Mesenchymal stem cell (in vitro differentiated cells and primary cell): ENCODE data around the gene AKT3.

Source experiments
- DNase-seq: peaks from one replicate; pipeline ENCODE4 v3.0.0-alpha.2; 2013
- H2AFZ ChIP-seq: one replicate; pipeline ENCODE4 v1.6.1; 2013; ENCODE audit warnings: low read depth, mild to moderate bottlenecking, control low read depth, inconsistent platforms, low read length, moderate library complexity
- H2AK5ac ChIP-seq: 2 replicates; pipeline ENCODE4 v1.6.1; 2013; ENCODE audit warnings: low read length, moderate library complexity, mild to moderate bottlenecking, inconsistent platforms; ENCODE audit not compliant: severe bottlenecking
- H2BK120ac ChIP-seq: one replicate; pipeline ENCODE4 v1.6.1; 2013; ENCODE audit warnings: low read depth, mild to moderate bottlenecking, inconsistent platforms, low read length, moderate library complexity
- H2BK12ac ChIP-seq, 2 experiments: one replicate each; pipeline ENCODE4 v1.6.1; 2013; ENCODE audit warnings: inconsistent platforms in 2 of 2, low read length in 2 of 2, mild to moderate bottlenecking in 2 of 2, moderate library complexity in 2 of 2, control low read depth in 1 of 2
- H2BK15ac ChIP-seq: one replicate; pipeline ENCODE4 v1.6.1; 2013; ENCODE audit warnings: mild to moderate bottlenecking, low read depth, inconsistent platforms; ENCODE audit not compliant: poor library complexity, severe bottlenecking
- H2BK5ac ChIP-seq: 2 replicates; pipeline ENCODE4 v1.6.1; 2013; ENCODE audit warnings: low read depth, mild to moderate bottlenecking, low read length, control low read depth, inconsistent platforms; ENCODE audit not compliant: poor library complexity, severe bottlenecking
- H3K14ac ChIP-seq, 2 experiments: one replicate each; pipeline ENCODE4 v1.6.1; 2013; ENCODE audit warnings: inconsistent platforms in 2 of 2, low read length in 2 of 2, control low read depth in 1 of 2, mild to moderate bottlenecking in 1 of 2, moderate library complexity in 1 of 2
- H3K18ac ChIP-seq, 2 experiments: one replicate each; pipeline ENCODE4 v1.6.1; 2013; ENCODE audit warnings: inconsistent platforms in 2 of 2, low read length in 2 of 2, control low read depth in 1 of 2, low read depth in 1 of 2, mild to moderate bottlenecking in 1 of 2
- H3K23ac ChIP-seq, 2 experiments: one replicate each; pipeline ENCODE4 v1.6.1; 2013; ENCODE audit warnings: inconsistent platforms in 2 of 2, low read length in 2 of 2, mild to moderate bottlenecking in 2 of 2, moderate library complexity in 2 of 2, control low read depth in 1 of 2
- H3K27ac ChIP-seq: 2 replicates; pipeline ENCODE4 v1.5.1; 2013; ENCODE audit warnings: mild to moderate bottlenecking, moderate library complexity, low read length, control low read depth, inconsistent platforms; ENCODE audit not compliant: poor library complexity, severe bottlenecking
- H3K27me3 ChIP-seq, 2 experiments: 2 replicates each; pipeline versions ENCODE4 v1.6.1 to v1.7.0; 2013; ENCODE audit warnings: low read length in 2 of 2, mild to moderate bottlenecking in 2 of 2, moderate library complexity in 2 of 2, control low read depth in 1 of 2, inconsistent platforms in 1 of 2; ENCODE audit not compliant: control insufficient read depth in 1 of 2, insufficient read depth in 1 of 2
- H3K36me3 ChIP-seq, 2 experiments: 2 replicates each; pipeline versions ENCODE4 v1.6.1 to v1.7.0; 2013; ENCODE audit warnings: low read length in 2 of 2, control low read depth in 1 of 2, inconsistent platforms in 1 of 2, low read depth in 1 of 2, mild to moderate bottlenecking in 1 of 2; ENCODE audit not compliant: insufficient read depth in 2 of 2, control insufficient read depth in 1 of 2
- H3K4ac ChIP-seq, 2 experiments: one replicate each; pipeline ENCODE4 v1.6.1; 2013; ENCODE audit warnings: inconsistent platforms in 2 of 2, low read length in 2 of 2, mild to moderate bottlenecking in 2 of 2, moderate library complexity in 2 of 2, control low read depth in 1 of 2, low read depth in 1 of 2
- H3K4me1 ChIP-seq: 2 replicates; pipeline ENCODE4 v1.6.1; 2013; ENCODE audit warnings: low read depth, low read length, control low read depth; ENCODE audit not compliant: control insufficient read depth, insufficient read depth
- H3K4me2 ChIP-seq: 2 replicates; pipeline ENCODE4 v1.6.1; 2013; ENCODE audit warnings: low read length, mild to moderate bottlenecking, inconsistent platforms; ENCODE audit not compliant: poor library complexity, severe bottlenecking
- H3K4me3 ChIP-seq, 2 experiments: 2 replicates each; pipeline versions ENCODE4 v1.5.1 to v1.7.0; 2013; ENCODE audit warnings: low read length in 2 of 2, mild to moderate bottlenecking in 2 of 2, control low read depth in 1 of 2, low read depth in 1 of 2; ENCODE audit not compliant: insufficient read depth in 1 of 2
- H3K79me1 ChIP-seq: replicated peaks from 2 replicates; pipeline ENCODE4 v1.6.1; 2013; ENCODE audit warnings: mild to moderate bottlenecking, control low read depth, low read length, inconsistent platforms; ENCODE audit not compliant: poor library complexity, severe bottlenecking
- H3K9ac ChIP-seq: 2 replicates; pipeline ENCODE4 v1.7.0; 2013; ENCODE audit warnings: mild to moderate bottlenecking, low read length, moderate library complexity
- H3K9me3 ChIP-seq: 2 replicates; pipeline ENCODE4 v1.7.0; 2013; ENCODE audit warnings: mild to moderate bottlenecking, low read length; ENCODE audit not compliant: control insufficient read depth
- H4K8ac ChIP-seq: one replicate; pipeline ENCODE4 v1.6.1; 2013; ENCODE audit warnings: inconsistent platforms, mild to moderate bottlenecking, low read length, moderate library complexity
- H4K91ac ChIP-seq: one replicate; pipeline ENCODE4 v1.6.1; 2013; ENCODE audit warnings: mild to moderate bottlenecking, low read length, inconsistent platforms
- WGBS: methylation state at CpG from one replicate; pipeline ENCODE4 v1.1.7; 2013; ENCODE audit warnings: mixed read lengths; 5-methylcytosine and 5-hydroxymethylcytosine counted together

The AKT3 gene

DNA sequence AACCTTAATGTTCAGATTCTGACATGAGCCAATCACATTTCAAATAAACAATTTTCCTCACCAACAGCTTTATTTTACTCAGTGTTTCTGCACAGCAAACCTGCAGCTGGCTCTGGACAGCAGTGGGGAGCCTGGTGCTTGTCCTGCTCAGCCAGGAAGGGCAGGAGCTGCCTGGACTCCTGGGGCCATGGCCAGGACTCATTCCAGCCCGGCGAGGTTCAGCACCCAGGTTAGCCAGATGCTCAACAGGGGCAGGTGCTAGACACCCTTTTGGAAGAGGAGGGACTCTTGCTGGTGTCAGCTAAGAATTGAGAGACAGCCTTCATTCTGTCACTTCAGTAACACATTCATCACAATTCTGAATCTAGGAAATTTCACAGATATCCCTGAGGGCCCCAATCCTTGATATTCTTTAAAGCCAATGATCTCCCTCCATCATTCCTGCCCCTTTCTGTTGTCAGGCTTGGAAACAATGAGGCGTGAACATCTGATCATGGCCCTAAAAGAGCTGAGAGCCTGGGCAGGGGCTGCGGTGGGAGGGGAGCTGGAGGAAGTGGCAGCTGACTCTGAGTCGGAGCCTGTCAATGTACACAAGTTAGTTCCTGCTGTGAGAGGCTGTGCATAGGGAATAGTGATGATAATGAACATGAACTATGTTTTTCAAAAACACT is 342.9 kb downstream of the AKT3 start:
- Histone ChIP-seq H2BK5ac (no peak overlapping the region), H3K27ac (no peak overlapping the region), H2BK15ac (no peak overlapping the region), H3K9ac (no peak overlapping the region), H3K4me1 (peaks cover 2% of the 10 kb centered on the region), H3K36me3 (peaks cover 27 to 47% of the 10 kb centered on the region in 2 experiments), H2AK5ac (no peak overlapping the region), H3K18ac (no peak overlapping the region), H4K8ac (no peak overlapping the region), H2AFZ (no peak overlapping the region), H2BK12ac (no peak overlapping the region), H3K79me1 (peaks cover 2% of the 10 kb centered on the region), H3K4ac (no peak overlapping the region), H4K91ac (no peak overlapping the region), H2BK120ac (no peak overlapping the region), H3K4me2 (no peak overlapping the region), H3K4me3 (no peak overlapping the region), H3K14ac (no peak overlapping the region), H3K27me3 (no peaks in the 10 kb centered on the region), H3K23ac (no peak overlapping the region), H3K9me3 (no peaks in the 10 kb centered on the region)
- WGBS = 80% methylated on average over 4 of the region's 5 CpGs
- no peak for DNase-seq

DNA sequence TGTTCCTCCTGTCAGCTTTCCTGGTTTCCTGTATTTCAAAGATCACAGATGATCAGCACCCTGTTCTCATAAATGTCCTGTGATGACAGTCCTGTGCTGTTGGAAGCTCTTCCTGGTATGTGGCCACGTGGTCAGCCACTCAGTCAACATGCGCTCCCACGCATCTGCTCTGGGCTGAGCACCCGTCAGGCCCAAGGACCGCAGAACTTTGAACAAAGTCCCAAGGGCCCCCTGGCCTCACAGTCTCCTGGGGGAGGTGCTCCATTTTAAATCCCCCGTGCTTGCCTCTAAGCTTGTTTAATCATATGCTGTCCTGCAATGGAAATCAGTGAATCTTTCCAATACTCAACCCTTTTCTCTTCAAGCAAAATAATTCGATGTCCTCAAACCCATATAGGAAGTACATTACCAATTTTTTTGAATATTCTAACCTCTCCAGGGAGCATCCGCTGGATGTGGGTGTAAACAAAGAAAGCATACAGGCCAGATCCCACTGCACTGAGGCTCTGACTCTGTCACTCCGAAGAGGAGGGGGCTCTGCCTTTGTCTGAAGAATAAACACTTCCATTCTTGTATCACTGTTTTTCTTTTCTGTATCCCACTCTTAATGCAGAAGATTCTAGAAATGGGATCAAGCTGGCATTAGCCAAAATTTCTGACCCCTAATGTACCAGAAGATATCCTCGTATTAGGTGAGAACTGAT is 343.9 kb downstream of the AKT3 start:
- Histone ChIP-seq H2BK12ac (no peak overlapping the region), H3K4me3 (no peak overlapping the region), H4K91ac (no peak overlapping the region), H3K4ac (no peak overlapping the region), H3K36me3 (peaks cover 25 to 38% of the 10 kb centered on the region in 2 experiments), H3K14ac (no peak overlapping the region), H3K79me1 (peaks cover 2% of the 10 kb centered on the region), H2BK120ac (no peak overlapping the region), H4K8ac (no peak overlapping the region), H2AK5ac (no peak overlapping the region), H2BK15ac (no peak overlapping the region), H3K4me2 (no peak overlapping the region), H3K27me3 (no peaks in the 10 kb centered on the region), H2AFZ (no peak overlapping the region), H3K18ac (no peak overlapping the region), H3K4me1 (peaks cover 2% of the 10 kb centered on the region), H3K9ac (no peak overlapping the region), H2BK5ac (no peak overlapping the region), H3K23ac (no peak overlapping the region), H3K9me3 (no peaks in the 10 kb centered on the region), H3K27ac (no peak overlapping the region)
- no peak for DNase-seq
- 93% methylated on average over 10 of the region's 10 CpGs for WGBS

DNA sequence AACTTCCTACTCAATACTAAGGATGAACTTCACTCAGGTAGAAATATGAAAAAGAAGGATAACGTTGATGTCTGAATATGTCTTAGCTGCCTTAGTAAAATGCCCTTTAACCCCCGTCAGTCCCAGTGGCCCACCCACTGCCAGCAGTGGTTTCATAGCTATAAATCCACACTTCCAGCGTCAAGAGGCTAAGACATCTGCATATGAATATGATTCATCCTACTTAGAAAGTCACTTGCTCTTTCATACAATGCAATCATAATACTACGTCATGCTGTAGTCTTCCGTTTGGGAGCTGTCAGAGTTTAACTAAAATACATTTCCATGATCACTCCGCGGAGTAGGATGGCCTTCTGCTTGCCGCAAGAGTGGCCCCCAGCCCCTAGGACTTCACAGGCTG is 346.9 kb downstream of the AKT3 start:
- H2BK15ac ChIP-seq = no peak overlapping the region
- no peak overlapping the region for H2BK12ac ChIP-seq
- no peaks in the 10 kb centered on the region for H3K9me3 ChIP-seq
- H3K79me1 ChIP-seq = peaks cover 1% of the 10 kb centered on the region
- no peak overlapping the region for H2AFZ ChIP-seq
- WGBS = 81% methylated on average over 8 of the region's 8 CpGs
- H4K91ac ChIP-seq = no peak overlapping the region
- no peak overlapping the region for H3K18ac ChIP-seq
- no peak overlapping the region for H2BK120ac ChIP-seq
- H3K27ac ChIP-seq = no peak overlapping the region
- no peak for DNase-seq
- no peak overlapping the region for H2BK5ac ChIP-seq
- H4K8ac ChIP-seq = no peak overlapping the region
- peaks cover 19 to 49% of the 10 kb centered on the region in 2 experiments for H3K36me3 ChIP-seq
- no peak overlapping the region for H3K4me2 ChIP-seq
- H2AK5ac ChIP-seq = no peak overlapping the region
- no peaks in the 10 kb centered on the region for H3K27me3 ChIP-seq
- no peak overlapping the region for H3K14ac ChIP-seq
- H3K4ac ChIP-seq = no peak overlapping the region
- H3K4me3 ChIP-seq = no peak overlapping the region
- H3K23ac ChIP-seq = no peak overlapping the region
- H3K9ac ChIP-seq = no peak overlapping the region
- peaks cover 2% of the 10 kb centered on the region for H3K4me1 ChIP-seq

DNA sequence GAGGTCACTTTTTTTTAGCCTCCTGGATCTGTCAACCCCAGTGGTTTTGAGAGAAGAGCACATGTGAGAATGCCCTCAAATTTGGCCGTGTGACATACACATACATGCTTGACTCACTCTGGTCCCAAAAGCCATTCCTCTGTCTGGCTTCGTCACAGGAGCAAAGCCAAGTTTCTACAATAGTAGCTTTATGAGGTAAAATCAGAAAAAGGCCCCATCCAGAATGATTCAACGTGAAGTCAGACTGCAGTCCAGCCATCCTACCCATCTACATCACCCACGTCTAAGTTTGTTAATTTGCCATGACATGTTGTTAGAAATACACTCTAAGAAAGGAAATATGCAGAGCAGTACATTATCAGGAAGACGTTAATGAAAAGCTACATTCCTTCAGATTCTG is 349.0 kb downstream of the AKT3 start:
- Histone ChIP-seq H2BK12ac (no peak overlapping the region), H3K36me3 (peaks cover 33 to 57% of the 10 kb centered on the region in 2 experiments), H3K9ac (no peak overlapping the region), H2BK15ac (no peak overlapping the region), H2BK5ac (no peak overlapping the region), H3K4me2 (no peak overlapping the region), H2BK120ac (no peak overlapping the region), H3K4ac (no peak overlapping the region), H3K9me3 (no peaks in the 10 kb centered on the region), H3K27me3 (no peaks in the 10 kb centered on the region), H2AK5ac (no peak overlapping the region), H4K8ac (no peak overlapping the region), H3K18ac (no peak overlapping the region), H3K27ac (no peak overlapping the region), H3K4me1 (peaks cover 4% of the 10 kb centered on the region), H2AFZ (no peak overlapping the region), H3K79me1 (peaks cover 10% of the 10 kb centered on the region), H3K23ac (no peak overlapping the region), H4K91ac (no peak overlapping the region), H3K14ac (no peak overlapping the region), H3K4me3 (no peak overlapping the region)
- WGBS = 100% methylated on average over 3 of the region's 5 CpGs
- DNase-seq = no peak
